Measurements from ENCODE around the gene ZBTB40.

Gene ZBTB40

GRCh38 chr1:22555371-22555656 lies 103.7 kb downstream of the ZBTB40 start:
- H3K4me1 ChIP-seq (ENCODE audit: insufficient read depth, poor library complexity, severe bottlenecking): no peaks in the 10 kb centered on the region
- H3K27ac ChIP-seq (ENCODE audit: poor library complexity, severe bottlenecking): no peak overlapping the region
- no peaks in the 10 kb centered on the region for H3K36me3 ChIP-seq (ENCODE audit: low read depth)
- no peak for TF ChIP-seq CTCF (IDR thresholded peaks at IDR 0.05; ENCODE audit: poor library complexity, severe bottlenecking)
- DNase-seq (ENCODE audit: low spot score): no peak
- ATAC-seq (ENCODE audit: low read depth): no peak
- no peaks in the 10 kb centered on the region for H3K9me3 ChIP-seq (ENCODE audit: severe bottlenecking)
- no peak overlapping the region for H3K4me3 ChIP-seq (ENCODE audit: severe bottlenecking)
- peaks cover 3% of the 10 kb centered on the region for H3K27me3 ChIP-seq (ENCODE audit: insufficient read depth, poor library complexity, severe bottlenecking)

- TF ChIP-seq CTCF (IDR thresholded peaks at IDR 0.05; ENCODE audit: poor library complexity, severe bottlenecking): no peak
- H3K4me3 ChIP-seq (ENCODE audit: severe bottlenecking): no peak overlapping the region
- no peaks in the 10 kb centered on the region for H3K36me3 ChIP-seq (ENCODE audit: low read depth)
- H3K9me3 ChIP-seq (ENCODE audit: severe bottlenecking): no peaks in the 10 kb centered on the region
- peaks cover 9% of the 10 kb centered on the region for H3K27me3 ChIP-seq (ENCODE audit: insufficient read depth, poor library complexity, severe bottlenecking)
- no peak overlapping the region for H3K27ac ChIP-seq (ENCODE audit: poor library complexity, severe bottlenecking)
- DNase-seq (ENCODE audit: low spot score) (no peak), ATAC-seq (ENCODE audit: low read depth) (no peak)
- no peaks in the 10 kb centered on the region for H3K4me1 ChIP-seq (ENCODE audit: insufficient read depth, poor library complexity, severe bottlenecking)
Measured at GRCh38 chr1:22556391-22557104, 104.9 kb downstream of the ZBTB40 start.

- H3K27me3 ChIP-seq (ENCODE audit: insufficient read depth, poor library complexity, severe bottlenecking): peaks cover 18% of the 10 kb centered on the region
- no peak for ATAC-seq (ENCODE audit: low read depth)
- no peak overlapping the region for H3K27ac ChIP-seq (ENCODE audit: poor library complexity, severe bottlenecking)
- H3K9me3 ChIP-seq (ENCODE audit: severe bottlenecking): no peaks in the 10 kb centered on the region
- H3K4me3 ChIP-seq (ENCODE audit: severe bottlenecking): no peak overlapping the region
- TF ChIP-seq CTCF (IDR thresholded peaks at IDR 0.05; ENCODE audit: poor library complexity, severe bottlenecking): no peak
- H3K36me3 ChIP-seq (ENCODE audit: low read depth): no peaks in the 10 kb centered on the region
- no peak for DNase-seq (ENCODE audit: low spot score)
- no peaks in the 10 kb centered on the region for H3K4me1 ChIP-seq (ENCODE audit: insufficient read depth, poor library complexity, severe bottlenecking)
Measured at GRCh38 chr1:22557341-22557950, 105.8 kb downstream of the ZBTB40 start.

- no peak for TF ChIP-seq CTCF (IDR thresholded peaks at IDR 0.05; ENCODE audit: poor library complexity, severe bottlenecking)
- no peak for ATAC-seq (ENCODE audit: low read depth)
- Histone ChIP-seq H3K4me1 (ENCODE audit: insufficient read depth, poor library complexity, severe bottlenecking) (no peaks in the 10 kb centered on the region), H3K27ac (ENCODE audit: poor library complexity, severe bottlenecking) (no peak within 1 kb of the TSS), H3K9me3 (ENCODE audit: severe bottlenecking) (no peaks in the 10 kb centered on the region), H3K4me3 (ENCODE audit: severe bottlenecking) (no peak within 1 kb of the TSS), H3K27me3 (ENCODE audit: insufficient read depth, poor library complexity, severe bottlenecking) (peaks cover 38% of the 10 kb centered on the region), H3K36me3 (ENCODE audit: low read depth) (no peaks in the 10 kb centered on the region)
- no peak for DNase-seq (ENCODE audit: low spot score)
Measured at GRCh38 chr1:22562584-22563583, 111.2 kb downstream of the ZBTB40 start, which contains the start of gene EPHA8. Gene EPHA8 (plus strand): TSS chr1:22563489. CDS start chr1:22563636, 147 bp downstream.

Measured in RWPE2 (cell line).